Vagina (tissue), 2 donors: ENCODE data around the gene TRPM4. TPM values are rescaled to one million over a fixed set of nuclear protein-coding genes. Genes with fewer than 3 reads are reported as not detected.

ENCODE experiments used
- DNase-seq, 2 donors: peaks; one replicate each; pipeline ENCODE4 v3.0.0-alpha.2; 2017; ENCODE audit errors: extremely low spot score in 2 of 2
- H3K27ac ChIP-seq: fragments of 200-600 bp; sonication (generic); one replicate; pipeline ENCODE4 v1.5.1; 2019
- H3K27me3 ChIP-seq: fragments of 200-600 bp; sonication (generic); one replicate; pipeline ENCODE4 v1.5.1; 2019
- H3K36me3 ChIP-seq, 2 donors: fragments of 200-600 bp; sonication (generic); one replicate each; pipeline ENCODE4 v1.5.1; 2017 to 2019
- H3K4me1 ChIP-seq: fragments of 200-600 bp; sonication (generic); one replicate; pipeline ENCODE4 v1.5.1; 2019
- H3K4me3 ChIP-seq, 2 donors: fragments of 200-600 bp; sonication (generic); 1 replicate in 1 of 2; 2 replicates in 1 of 2; pipeline ENCODE4 v1.5.1; 2016 to 2019
- H3K9me3 ChIP-seq: fragments of 200-600 bp; sonication (generic); one replicate; pipeline ENCODE4 v1.5.1; 2019
- CTCF ChIP-seq, 3 experiments: fragments of 450-650 bp in 2 of 3; fragments of 200-600 bp in 1 of 3; sonication (generic) in 1 of 3; IDR thresholded peaks; one replicate each; pipeline ENCODE4 v1.5.1; 2017 to 2019; ENCODE audit warnings: antibody characterized with exemption in 3 of 3, mild to moderate bottlenecking in 2 of 3, moderate library complexity in 2 of 3
- POLR2A ChIP-seq, 2 donors: fragments of 450-650 bp; IDR thresholded peaks; one replicate each; pipeline ENCODE4 v1.6.1; 2017; ENCODE audit warnings: antibody characterized with exemption in 2 of 2, mild to moderate bottlenecking in 2 of 2, moderate library complexity in 2 of 2
- POLR2AphosphoS5 ChIP-seq, 2 donors: sonication (generic); formaldehyde crosslinking; IDR thresholded peaks; one replicate each; pipeline ENCODE4 v1.9.0; 2017; ENCODE audit warnings: antibody characterized with exemption in 2 of 2, mild to moderate bottlenecking in 2 of 2, low read depth in 1 of 2; ENCODE audit not compliant: insufficient read depth in 1 of 2
- intact Hi-C: fragments of 100-400 bp; cut with DNase I; formaldehyde crosslinking; loops from one replicate; pipeline ENCODE4 v1.15.1; 2023
- total RNA-seq: library from RNA; depleted of rRNA; stranded (reverse); fragments of >200 nt; gene quantifications from one replicate; pipeline ENCODE4 v1.2.3, GENCODE V29; 2016

The TRPM4 gene
- total RNA-seq, 1 donor from 2014 or later, result 22.8 TPM

- intact Hi-C loops, result no loop called here
- peaks cover 0 to 11% of the 10 kb centered on the region in 2 donors for H3K36me3 ChIP-seq
- H3K4me3 ChIP-seq, result peak overlapping the region in 1 of 2 donors; percentile 6
- no peak for TF ChIP-seq POLR2A (IDR thresholded peaks at IDR 0.05)
- TF ChIP-seq CTCF (IDR thresholded peaks at IDR 0.05), result no peak
- TF ChIP-seq POLR2AphosphoS5 (IDR thresholded peaks at IDR 0.05; ENCODE audit: insufficient read depth in 1 of 2, low read depth in 1 of 2), result no peak
- no peaks in the 10 kb centered on the region for H3K9me3 ChIP-seq
- H3K27me3 ChIP-seq, result no peaks in the 10 kb centered on the region
- DNase-seq, result no peak
- H3K27ac ChIP-seq, result no peak overlapping the region
- H3K4me1 ChIP-seq, result no peaks in the 10 kb centered on the region
Observed at GRCh38 chr19:49210901-49211451, 53.4 kb downstream of the TRPM4 start.

- intact Hi-C loops, result no loop called here
- TF ChIP-seq POLR2A (IDR thresholded peaks at IDR 0.05) (no peak), POLR2AphosphoS5 (IDR thresholded peaks at IDR 0.05; ENCODE audit: insufficient read depth in 1 of 2, low read depth in 1 of 2) (no peak), CTCF (IDR thresholded peaks at IDR 0.05) (no peak)
Observed at GRCh38 chr19:49212016-49212701, 54.6 kb downstream of the TRPM4 start.

GRCh38 chr19:49213791-49214190 lies 56.2 kb downstream of the TRPM4 start:
- Histone ChIP-seq H3K4me3 (no peak overlapping the region), H3K4me1 (no peaks in the 10 kb centered on the region), H3K27ac (no peak overlapping the region), H3K36me3 (peaks cover 0 to 8% of the 10 kb centered on the region in 2 donors), H3K27me3 (no peaks in the 10 kb centered on the region), H3K9me3 (no peaks in the 10 kb centered on the region)
- intact Hi-C loops, result no loop called here
- DNase-seq, result no peak
- TF ChIP-seq POLR2AphosphoS5 (IDR thresholded peaks at IDR 0.05; ENCODE audit: insufficient read depth in 1 of 2, low read depth in 1 of 2), result no peak
- no peak for TF ChIP-seq CTCF (IDR thresholded peaks at IDR 0.05)
- no peak for TF ChIP-seq POLR2A (IDR thresholded peaks at IDR 0.05)

More at GRCh38 chr19:49212016-49212701, 54.6 kb downstream of the TRPM4 start:
- no peak overlapping the region for H3K27ac ChIP-seq
- no peaks in the 10 kb centered on the region for H3K9me3 ChIP-seq
- DNase-seq, result no peak
- peaks cover 0 to 8% of the 10 kb centered on the region in 2 donors for H3K36me3 ChIP-seq
- no peaks in the 10 kb centered on the region for H3K27me3 ChIP-seq
- H3K4me3 ChIP-seq, result no peak overlapping the region
- H3K4me1 ChIP-seq, result no peaks in the 10 kb centered on the region

GRCh38 chr19:49214701-49215100 lies 57.1 kb downstream of the TRPM4 start:
- peaks cover 0 to 8% of the 10 kb centered on the region in 2 donors for H3K36me3 ChIP-seq
- no peak overlapping the region for H3K27ac ChIP-seq
- DNase-seq, result no peak
- intact Hi-C loops, result no loop called here
- no peak overlapping the region for H3K4me3 ChIP-seq
- no peaks in the 10 kb centered on the region for H3K4me1 ChIP-seq
- TF ChIP-seq POLR2AphosphoS5 (IDR thresholded peaks at IDR 0.05; ENCODE audit: insufficient read depth in 1 of 2, low read depth in 1 of 2) (no peak), POLR2A (IDR thresholded peaks at IDR 0.05) (no peak), CTCF (IDR thresholded peaks at IDR 0.05) (no peak)
- H3K27me3 ChIP-seq, result no peaks in the 10 kb centered on the region
- no peaks in the 10 kb centered on the region for H3K9me3 ChIP-seq

- no peak overlapping the region for H3K4me3 ChIP-seq
- H3K36me3 ChIP-seq, result peaks cover 0 to 4% of the 10 kb centered on the region in 2 donors
- H3K27me3 ChIP-seq, result no peaks in the 10 kb centered on the region
- intact Hi-C loops, result no loop called here
- TF ChIP-seq POLR2A (IDR thresholded peaks at IDR 0.05) (no peak), POLR2AphosphoS5 (IDR thresholded peaks at IDR 0.05; ENCODE audit: insufficient read depth in 1 of 2, low read depth in 1 of 2) (no peak), CTCF (IDR thresholded peaks at IDR 0.05) (no peak)
- H3K27ac ChIP-seq, result no peak overlapping the region
- H3K4me1 ChIP-seq, result no peaks in the 10 kb centered on the region
- no peaks in the 10 kb centered on the region for H3K9me3 ChIP-seq
- DNase-seq, result no peak
Observed at GRCh38 chr19:49216071-49216470, 58.5 kb downstream of the TRPM4 start.
